CD4-positive, alpha-beta T cell (primary cell): ENCODE data around the gene SRGAP1. TPM values are rescaled to one million over a fixed set of nuclear protein-coding genes. Genes with fewer than 3 reads are reported as not detected.

ENCODE experiments used
- ATAC-seq: fragments of 200-7000 bp; cut with Tn5 transposase; one replicate; pipeline ENCODE4 v1.10.0; 2022; ENCODE audit warnings: mild to moderate bottlenecking; ENCODE audit not compliant: poor library complexity
- CTCF ChIA-PET: fragments of 350-600 bp; sonication (Branson Sonifier 250); formaldehyde crosslinking; loops from one replicate; lab custom pipeline; 2021; ENCODE audit warnings: antibody characterized with exemption, inconsistent platforms; lab: Charles Lee
- POLR2A ChIA-PET: fragments of 350-600 bp; sonication (Branson Sonifier 250); formaldehyde crosslinking; loops from one replicate; lab custom pipeline; 2021; ENCODE audit warnings: antibody characterized with exemption, inconsistent platforms; lab: Charles Lee
- DNase-seq, 14 experiments: peaks; one replicate each; pipeline ENCODE4 v3.0.0-alpha.2; 2013 to 2020; ENCODE audit warnings: mixed read lengths in 2 of 14
- H3K27ac ChIP-seq, 2 donors: one replicate each; pipeline versions ENCODE4 v1.5.1 to v1.7.0; 2013; ENCODE audit warnings: low read length in 2 of 2, low read depth in 1 of 2, mild to moderate bottlenecking in 1 of 2
- H3K27me3 ChIP-seq, 2 experiments: 1 replicate in 1 of 2; 2 replicates in 1 of 2; pipeline versions ENCODE4 v1.6.1 to v1.7.0; 2013; ENCODE audit warnings: low read length in 2 of 2, control low read depth in 1 of 2, mild to moderate bottlenecking in 1 of 2, moderate library complexity in 1 of 2; ENCODE audit not compliant: insufficient read depth in 2 of 2, control insufficient read depth in 1 of 2
- H3K36me3 ChIP-seq: one replicate; pipeline ENCODE4 v1.6.1; 2013; ENCODE audit warnings: low read length, control low read depth; ENCODE audit not compliant: insufficient read depth
- H3K4me1 ChIP-seq: one replicate; pipeline ENCODE4 v1.6.1; 2013; ENCODE audit warnings: low read length, control low read depth; ENCODE audit not compliant: insufficient read depth
- H3K4me3 ChIP-seq: one replicate; pipeline ENCODE4 v1.5.1; 2013; ENCODE audit warnings: mild to moderate bottlenecking, low read length, moderate library complexity
- H3K9me3 ChIP-seq, 2 experiments: 1 replicate in 1 of 2; 2 replicates in 1 of 2; pipeline versions ENCODE4 v1.6.1 to v1.7.0; 2013; ENCODE audit warnings: low read length in 2 of 2, mild to moderate bottlenecking in 2 of 2, control low read depth in 1 of 2, moderate library complexity in 1 of 2; ENCODE audit not compliant: control insufficient read depth in 1 of 2, insufficient read depth in 1 of 2
- H3K27ac Mint-ChIP-seq: one replicate; pipeline ENCODE4 v1.8.0; 2020; ENCODE audit warnings: mixed read lengths
- H3K27me3 Mint-ChIP-seq: one replicate; pipeline ENCODE4 v1.8.0; 2021; ENCODE audit warnings: mixed read lengths
- H3K36me3 Mint-ChIP-seq: one replicate; pipeline ENCODE4 v1.8.0; 2021; ENCODE audit warnings: low read depth, mixed read lengths
- H3K4me1 Mint-ChIP-seq: one replicate; pipeline ENCODE4 v1.8.0; 2021; ENCODE audit warnings: low read depth, mixed read lengths
- H3K4me3 Mint-ChIP-seq: one replicate; pipeline ENCODE4 v1.8.0; 2020; ENCODE audit warnings: mild to moderate bottlenecking, mixed read lengths
- H3K9me3 Mint-ChIP-seq: one replicate; pipeline ENCODE4 v1.8.0; 2020; ENCODE audit warnings: mixed read lengths
- CTCF ChIP-seq: fragments of 200-600 bp; IDR thresholded peaks from one replicate; pipeline ENCODE4 v1.8.0; 2022; ENCODE audit warnings: antibody characterized with exemption, mild to moderate bottlenecking
- intact Hi-C, 2 experiments: fragments of 100-400 bp; cut with DNase I in 1 of 2; cut with micrococcal nuclease in 1 of 2; formaldehyde crosslinking; loops; one replicate each; pipeline versions ENCODE4 v1.15.1 to v1.9.0; 2023 to 2025; cut with DNase I, micrococcal nuclease
- total RNA-seq, 174 experiments: library from RNA in 2 of 174; stranded (reverse) in 2 of 174; gene quantifications; one replicate each; pipeline ENCODE4 v1.2.3 and lab custom pipeline; 2021 to 2026

The SRGAP1 gene
- total RNA-seq, 2 experiments from 2014 or later = 0.03 TPM; not detected in 1

GRCh38 chr12:63942464-63943241, 98.2 kb downstream of the SRGAP1 start:
- no peak for ATAC-seq
- no peaks in the 10 kb centered on the region for H3K4me1 Mint-ChIP-seq
- no peaks in the 10 kb centered on the region for H3K36me3 Mint-ChIP-seq
- Histone ChIP-seq H3K36me3 (no peaks in the 10 kb centered on the region), H3K9me3 (no peaks in the 10 kb centered on the region), H3K4me3 (no peak overlapping the region), H3K27me3 (peaks cover 0 to 2% of the 10 kb centered on the region in 2 experiments), H3K27ac (no peak overlapping the region), H3K4me1 (no peaks in the 10 kb centered on the region)
- CTCF ChIA-PET = no interaction called here
- intact Hi-C loops = no loop called here
- DNase-seq = no peak
- no peaks in the 10 kb centered on the region for H3K9me3 Mint-ChIP-seq
- no peak overlapping the region for H3K27ac Mint-ChIP-seq
- H3K27me3 Mint-ChIP-seq = no peaks in the 10 kb centered on the region
- no peak overlapping the region for H3K4me3 Mint-ChIP-seq
- TF ChIP-seq CTCF = no peak
- POLR2A ChIA-PET = interaction anchor here (0.5 kb wide), 1 partner anchor 128 kb away, joined by 3 read pairs; no protein-coding TSS in a partner anchor

- TF ChIP-seq CTCF = no peak
- Mint-ChIP-seq H3K36me3 (no peaks in the 10 kb centered on the region), H3K4me3 (no peak overlapping the region), H3K9me3 (no peaks in the 10 kb centered on the region), H3K27ac (no peak overlapping the region), H3K4me1 (no peaks in the 10 kb centered on the region), H3K27me3 (no peaks in the 10 kb centered on the region)
- Histone ChIP-seq H3K4me1 (no peaks in the 10 kb centered on the region), H3K27me3 (no peaks in the 10 kb centered on the region), H3K9me3 (no peaks in the 10 kb centered on the region), H3K27ac (no peak overlapping the region), H3K4me3 (no peak overlapping the region), H3K36me3 (no peaks in the 10 kb centered on the region)
- intact Hi-C loops = no loop called here
- POLR2A ChIA-PET = no interaction called here
- DNase-seq (no peak), ATAC-seq (no peak)
- CTCF ChIA-PET = no interaction called here
Measured at GRCh38 chr12:63944034-63944579, 99.6 kb downstream of the SRGAP1 start.

- Histone ChIP-seq H3K36me3 (no peaks in the 10 kb centered on the region), H3K27me3 (no peaks in the 10 kb centered on the region), H3K4me3 (no peak overlapping the region), H3K9me3 (no peaks in the 10 kb centered on the region), H3K4me1 (no peaks in the 10 kb centered on the region), H3K27ac (no peak overlapping the region)
- ATAC-seq (no peak), DNase-seq (no peak)
- no peaks in the 10 kb centered on the region for H3K36me3 Mint-ChIP-seq
- no peak overlapping the region for H3K4me3 Mint-ChIP-seq
- H3K27ac Mint-ChIP-seq = no peak overlapping the region
- TF ChIP-seq CTCF = no peak
- H3K9me3 Mint-ChIP-seq = no peaks in the 10 kb centered on the region
- no peaks in the 10 kb centered on the region for H3K27me3 Mint-ChIP-seq
- no peaks in the 10 kb centered on the region for H3K4me1 Mint-ChIP-seq
- CTCF ChIA-PET = no interaction called here
- POLR2A ChIA-PET = no interaction called here
- intact Hi-C loops = no loop called here
Measured at GRCh38 chr12:63944586-63945228, 100.2 kb downstream of the SRGAP1 start.
